Heart left ventricle (tissue), 13 donors: ENCODE data around the gene TMEM38A.

Source experiments
- POLR2A ChIP-seq, 2 donors: fragments of 450-650 bp; IDR thresholded peaks; one replicate each; pipeline ENCODE4 v1.6.1; 2017; ENCODE audit warnings: antibody characterized with exemption in 2 of 2, mild to moderate bottlenecking in 2 of 2, moderate library complexity in 2 of 2
- TF ChIP-seq, protein P1 (sequence below), 12 donors: fragments of 200-600 bp; sonication (generic) in 4 of 12; IDR thresholded peaks; one replicate each; pipeline versions ENCODE4 v1.5.0 to v1.8.0; 2018 to 2022; ENCODE audit warnings: antibody characterized with exemption in 12 of 12, mild to moderate bottlenecking in 5 of 12
- donor health status: ischemic (EF 13 %, LVEDD 7.1; RV severe dilation, severe dysfunction).
- donor health status: DM: no; HTN: yes; CAD: no.
- donor health status: DM: no; HTN: no; CAD: no.
- donor health status: ischemic (EF 25% LVEDD 6.9; RV normal size, moderate dysfunction).
- donor health status: ischemic (EF 25% LVEDD 5.7; RV mildly dilated, moderate dysfunction).
- donor health status: ischemic (EF 35%, LVEDD 5.7; RV mildly dilated, moderate dysfunction).
- donor health status: nonischemic (EF 11% LVEDD 7.7; RV severe dilation, severe dysfunction).
- donor health status: DM: yes; HTN: yes; CAD: no.
- donor health status: PGD.
- donor health status: ischemic (EF 29% LVEDD 5.4; RV normal size, mild dysfunction).
- donor health status: nonischemic (EF 23%, LVEDD 6.1; RV moderate dilation, normal function).

DNA sequence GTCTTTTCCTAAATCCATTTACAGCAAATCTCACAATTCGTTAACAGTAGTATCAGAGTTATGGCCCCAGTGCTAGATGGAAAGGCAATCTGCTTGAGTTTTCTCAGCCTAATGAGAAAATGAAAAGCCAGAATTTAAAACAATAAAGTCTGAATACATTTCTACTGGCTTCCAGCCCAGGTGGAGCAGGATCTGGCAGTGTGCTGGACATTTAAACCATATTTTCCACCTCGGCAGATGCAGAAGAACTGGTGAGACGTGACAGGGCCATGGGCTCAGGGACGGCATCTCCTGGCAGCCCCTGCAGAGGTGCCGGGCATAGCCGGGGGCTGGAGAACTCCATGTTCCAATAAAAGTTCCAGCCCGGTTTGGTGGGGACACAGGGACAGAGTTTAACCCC lies 8.1 kb upstream of the TMEM38A start:
- TF ChIP-seq, protein P1, sequence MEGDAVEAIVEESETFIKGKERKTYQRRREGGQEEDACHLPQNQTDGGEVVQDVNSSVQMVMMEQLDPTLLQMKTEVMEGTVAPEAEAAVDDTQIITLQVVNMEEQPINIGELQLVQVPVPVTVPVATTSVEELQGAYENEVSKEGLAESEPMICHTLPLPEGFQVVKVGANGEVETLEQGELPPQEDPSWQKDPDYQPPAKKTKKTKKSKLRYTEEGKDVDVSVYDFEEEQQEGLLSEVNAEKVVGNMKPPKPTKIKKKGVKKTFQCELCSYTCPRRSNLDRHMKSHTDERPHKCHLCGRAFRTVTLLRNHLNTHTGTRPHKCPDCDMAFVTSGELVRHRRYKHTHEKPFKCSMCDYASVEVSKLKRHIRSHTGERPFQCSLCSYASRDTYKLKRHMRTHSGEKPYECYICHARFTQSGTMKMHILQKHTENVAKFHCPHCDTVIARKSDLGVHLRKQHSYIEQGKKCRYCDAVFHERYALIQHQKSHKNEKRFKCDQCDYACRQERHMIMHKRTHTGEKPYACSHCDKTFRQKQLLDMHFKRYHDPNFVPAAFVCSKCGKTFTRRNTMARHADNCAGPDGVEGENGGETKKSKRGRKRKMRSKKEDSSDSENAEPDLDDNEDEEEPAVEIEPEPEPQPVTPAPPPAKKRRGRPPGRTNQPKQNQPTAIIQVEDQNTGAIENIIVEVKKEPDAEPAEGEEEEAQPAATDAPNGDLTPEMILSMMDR (IDR thresholded peaks at IDR 0.05) = no peak
- no peak for TF ChIP-seq POLR2A (IDR thresholded peaks at IDR 0.05)
